ENCODE measurements around the gene SOX21.

Gene SOX21

DNA sequence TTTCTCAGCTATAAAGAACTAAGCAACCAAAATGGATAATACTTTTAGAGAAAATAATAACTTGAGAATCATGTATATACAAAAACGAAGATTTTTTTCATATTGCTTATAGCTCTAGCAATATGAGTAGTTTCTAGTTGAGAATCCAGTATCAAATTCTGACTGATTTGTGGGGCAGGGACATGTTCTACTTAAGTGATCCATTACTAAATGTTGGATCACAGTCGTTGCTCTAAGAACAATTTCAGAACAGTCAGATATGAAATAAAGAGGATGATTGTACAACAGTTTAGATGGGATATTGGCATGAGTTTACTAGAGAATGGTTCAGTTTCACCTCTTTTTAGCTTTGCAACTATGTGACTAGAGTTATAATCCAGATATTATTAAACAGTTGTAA, 39.9 kb downstream of the SOX21 start:
- TF ChIP-seq, protein P1, sequence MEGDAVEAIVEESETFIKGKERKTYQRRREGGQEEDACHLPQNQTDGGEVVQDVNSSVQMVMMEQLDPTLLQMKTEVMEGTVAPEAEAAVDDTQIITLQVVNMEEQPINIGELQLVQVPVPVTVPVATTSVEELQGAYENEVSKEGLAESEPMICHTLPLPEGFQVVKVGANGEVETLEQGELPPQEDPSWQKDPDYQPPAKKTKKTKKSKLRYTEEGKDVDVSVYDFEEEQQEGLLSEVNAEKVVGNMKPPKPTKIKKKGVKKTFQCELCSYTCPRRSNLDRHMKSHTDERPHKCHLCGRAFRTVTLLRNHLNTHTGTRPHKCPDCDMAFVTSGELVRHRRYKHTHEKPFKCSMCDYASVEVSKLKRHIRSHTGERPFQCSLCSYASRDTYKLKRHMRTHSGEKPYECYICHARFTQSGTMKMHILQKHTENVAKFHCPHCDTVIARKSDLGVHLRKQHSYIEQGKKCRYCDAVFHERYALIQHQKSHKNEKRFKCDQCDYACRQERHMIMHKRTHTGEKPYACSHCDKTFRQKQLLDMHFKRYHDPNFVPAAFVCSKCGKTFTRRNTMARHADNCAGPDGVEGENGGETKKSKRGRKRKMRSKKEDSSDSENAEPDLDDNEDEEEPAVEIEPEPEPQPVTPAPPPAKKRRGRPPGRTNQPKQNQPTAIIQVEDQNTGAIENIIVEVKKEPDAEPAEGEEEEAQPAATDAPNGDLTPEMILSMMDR (IDR thresholded peaks at IDR 0.05; ENCODE audit: extremely low read depth, insufficient read depth, missing control alignments): no peak
- in situ Hi-C loops (cut with MboI; ENCODE audit: low pct_unique_long_range_greater_than_20kb, low sequenced_read_pairs, unreplicated experiment): no loop called here
- DNase-seq (ENCODE audit: low spot score): no peak

DNA sequence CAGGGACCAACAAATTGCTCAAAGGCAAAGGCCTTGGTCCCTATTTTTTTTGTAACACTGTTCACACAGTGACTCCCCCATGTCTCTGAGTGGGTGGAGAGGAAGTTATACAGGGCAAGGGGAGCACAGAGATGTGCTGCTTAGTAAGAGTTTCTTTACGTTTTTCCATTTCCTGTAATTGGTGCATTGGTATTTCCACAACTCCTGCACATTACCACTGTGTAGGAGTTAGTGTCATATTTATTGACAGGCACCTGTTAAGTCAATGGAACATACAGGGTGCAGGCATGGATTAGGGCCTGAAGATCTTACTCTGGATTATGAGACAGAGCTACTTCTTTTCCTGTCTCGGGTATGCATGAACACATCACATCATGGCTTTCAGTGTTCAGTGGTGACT, 45.2 kb downstream of the SOX21 start:
- in situ Hi-C loops (cut with MboI; ENCODE audit: low pct_unique_long_range_greater_than_20kb, low sequenced_read_pairs, unreplicated experiment): no loop called here
- TF ChIP-seq, protein P1 (IDR thresholded peaks at IDR 0.05; ENCODE audit: extremely low read depth, insufficient read depth, missing control alignments): no peak
- DNase-seq (ENCODE audit: low spot score): no peak

DNA sequence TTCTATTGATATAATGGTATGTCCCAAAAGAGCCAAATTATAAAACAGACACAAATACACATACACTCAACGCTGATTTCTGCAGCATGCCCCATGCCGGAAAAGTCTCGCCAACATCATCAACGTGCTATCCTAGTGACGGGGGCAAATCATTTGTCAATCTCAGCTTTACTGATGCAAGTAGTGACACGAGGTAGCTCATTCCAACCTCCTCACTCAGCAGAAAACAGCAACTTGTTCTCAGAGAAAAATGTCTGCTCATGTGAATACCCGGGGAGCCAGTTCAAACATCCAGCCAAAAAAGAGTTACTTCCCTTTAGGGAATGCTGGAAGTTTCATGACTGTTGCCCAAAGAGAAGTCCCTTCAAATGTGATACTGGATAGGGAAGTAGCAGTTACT, 46.3 kb downstream of the SOX21 start:
- TF ChIP-seq, protein P1 (IDR thresholded peaks at IDR 0.05; ENCODE audit: extremely low read depth, insufficient read depth, missing control alignments): no peak
- in situ Hi-C loops (cut with MboI; ENCODE audit: low pct_unique_long_range_greater_than_20kb, low sequenced_read_pairs, unreplicated experiment): no loop called here
- DNase-seq (ENCODE audit: low spot score): no peak

DNA sequence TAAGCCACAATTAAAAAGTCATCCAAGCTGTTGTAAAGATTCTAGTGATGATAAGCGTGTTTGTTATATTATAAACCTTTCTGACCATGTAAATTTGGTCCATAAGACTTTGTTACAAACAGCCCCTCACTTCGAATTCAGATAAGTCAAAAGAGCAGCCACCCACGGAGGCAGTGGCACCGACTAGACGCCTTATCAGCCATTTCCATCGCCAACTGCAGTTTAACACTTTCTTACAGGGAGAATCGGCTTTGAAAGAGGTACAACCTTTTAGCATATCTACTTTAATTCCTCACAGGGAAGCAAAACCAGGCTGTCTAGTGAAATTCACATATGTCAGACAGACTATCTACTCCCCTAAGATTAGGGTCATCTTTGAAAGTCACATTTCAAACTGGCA, 47.5 kb downstream of the SOX21 start:
- in situ Hi-C loops (cut with MboI; ENCODE audit: low pct_unique_long_range_greater_than_20kb, low sequenced_read_pairs, unreplicated experiment): no loop called here
- no peak for DNase-seq (ENCODE audit: low spot score)
- TF ChIP-seq, protein P1 (IDR thresholded peaks at IDR 0.05; ENCODE audit: extremely low read depth, insufficient read depth, missing control alignments): no peak

DNA sequence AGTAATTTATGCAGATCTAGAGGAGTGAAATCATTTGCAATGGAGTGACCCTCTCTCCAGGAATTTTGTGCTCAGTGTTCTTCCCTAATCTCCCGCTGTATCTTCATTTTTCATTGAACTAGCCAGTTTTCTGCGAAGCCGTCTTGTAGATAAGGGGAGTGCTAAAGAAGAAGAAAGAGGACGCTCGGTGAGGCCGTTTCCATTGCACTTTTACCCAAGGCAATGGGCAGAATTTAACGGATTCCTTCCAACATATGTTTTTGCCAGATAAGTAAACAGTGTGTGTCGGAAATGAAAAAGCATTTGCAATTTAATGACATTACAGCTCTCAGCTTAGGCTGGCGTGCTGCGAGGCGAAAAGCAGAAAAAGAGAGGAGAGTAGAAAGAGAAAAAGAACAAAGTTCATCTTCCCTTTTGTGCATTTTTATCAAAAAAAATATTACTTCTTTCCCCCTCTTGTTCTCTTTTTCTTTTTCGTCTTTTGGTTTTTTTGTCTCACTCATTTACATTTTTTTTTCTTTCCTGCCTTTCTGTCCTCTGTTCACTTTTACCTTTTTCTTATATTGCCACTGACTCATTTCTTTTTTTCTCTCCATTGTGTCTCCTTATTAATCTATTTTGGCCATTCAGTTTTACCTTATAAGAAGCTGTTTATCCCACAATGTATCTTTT, 49.9 kb downstream of the SOX21 start:
- in situ Hi-C loops (cut with MboI; ENCODE audit: low pct_unique_long_range_greater_than_20kb, low sequenced_read_pairs, unreplicated experiment): no loop called here
- DNase-seq (ENCODE audit: low spot score): no peak

DNA sequence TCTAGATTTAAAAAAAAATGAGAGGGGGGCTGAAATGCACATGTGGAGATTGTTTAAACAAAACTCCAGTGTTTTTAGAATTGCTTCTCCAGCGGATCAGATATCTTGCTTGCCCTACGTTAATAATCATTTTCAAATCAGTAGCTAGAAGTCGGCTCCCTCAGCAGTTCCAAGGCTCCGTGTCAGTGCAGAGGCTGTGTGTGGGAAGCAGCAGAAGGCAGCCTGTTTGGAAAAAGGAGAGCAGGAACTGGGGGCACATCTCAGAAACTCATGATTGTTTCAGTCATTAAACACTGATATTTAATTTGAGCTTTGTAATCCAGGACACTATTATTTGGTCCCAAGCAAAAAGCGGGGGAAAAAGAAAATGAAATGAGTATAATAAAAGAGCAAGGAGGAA, 50.9 kb downstream of the SOX21 start:
- DNase-seq (ENCODE audit: low spot score): no peak
- in situ Hi-C loops (cut with MboI; ENCODE audit: low pct_unique_long_range_greater_than_20kb, low sequenced_read_pairs, unreplicated experiment): no loop called here
- TF ChIP-seq, protein P1 (IDR thresholded peaks at IDR 0.05; ENCODE audit: extremely low read depth, insufficient read depth, missing control alignments): no peak

More for the DNA sequence above, 49.9 kb downstream of the SOX21 start:
- TF ChIP-seq, protein P1 (IDR thresholded peaks at IDR 0.05; ENCODE audit: extremely low read depth, insufficient read depth, missing control alignments): no peak

All from GM13977 (cell line).